Smooth muscle cell (in vitro differentiated cells): ENCODE results near the gene CCDC85A. TPM values are rescaled to one million over a fixed set of nuclear protein-coding genes. Genes with fewer than 3 reads are reported as not detected.

Source experiments
- DNase-seq: peaks from one replicate; lab custom pipeline; 2025; ENCODE audit not compliant: unreplicated experiment; lab: John Stamatoyannopoulos, UW
- H2AFZ ChIP-seq: fragments of 200-600 bp; sonication (generic); 2 replicates; pipeline ENCODE4 v1.6.0; 2016; ENCODE audit warnings: antibody characterized with exemption, low read depth, mild to moderate bottlenecking
- H3F3A ChIP-seq: fragments of 200-600 bp; sonication (generic); 2 replicates; pipeline ENCODE4 v1.6.0; 2017; ENCODE audit warnings: antibody characterized with exemption, low read depth
- H3K27ac ChIP-seq: fragments of 200-600 bp; sonication (generic); 2 replicates; pipeline ENCODE4 v1.5.1; 2016; ENCODE audit warnings: low read depth, mild to moderate bottlenecking
- H3K27me3 ChIP-seq: fragments of 200-600 bp; sonication (generic); 2 replicates; pipeline ENCODE4 v1.6.1; 2016; ENCODE audit warnings: low read depth, mild to moderate bottlenecking
- H3K36me3 ChIP-seq: fragments of 200-600 bp; sonication (generic); 2 replicates; pipeline ENCODE4 v1.5.1; 2016; ENCODE audit warnings: low read depth
- H3K4me1 ChIP-seq: fragments of 200-600 bp; sonication (generic); 2 replicates; pipeline ENCODE4 v1.5.1; 2016; ENCODE audit warnings: low read depth
- H3K4me2 ChIP-seq: fragments of 200-600 bp; sonication (generic); 2 replicates; pipeline ENCODE4 v1.6.0; 2016; ENCODE audit warnings: mild to moderate bottlenecking
- H3K4me3 ChIP-seq: fragments of 200-600 bp; sonication (generic); 2 replicates; pipeline ENCODE4 v1.5.1; 2016; ENCODE audit warnings: mild to moderate bottlenecking
- H3K79me2 ChIP-seq: fragments of 200-600 bp; sonication (generic); 2 replicates; pipeline ENCODE4 v1.6.0; 2016; ENCODE audit warnings: low read depth, mild to moderate bottlenecking
- H3K9ac ChIP-seq: fragments of 200-600 bp; sonication (generic); 2 replicates; pipeline ENCODE4 v1.6.0; 2016; ENCODE audit warnings: low read depth
- H3K9me3 ChIP-seq: fragments of 200-600 bp; sonication (generic); replicated peaks from 2 replicates; pipeline ENCODE4 v1.5.1; 2016; ENCODE audit warnings: low read depth
- H4K20me1 ChIP-seq: fragments of 200-600 bp; sonication (generic); 2 replicates; pipeline ENCODE4 v1.6.0; 2016; ENCODE audit warnings: low read depth
- CTCF ChIP-seq: fragments of 200-600 bp; sonication (generic); IDR thresholded peaks from 2 replicates; pipeline ENCODE4 v1.5.1; 2017; ENCODE audit warnings: borderline replicate concordance, mild to moderate bottlenecking, antibody characterized with exemption; ENCODE audit not compliant: insufficient read depth, poor library complexity, severe bottlenecking
- whole genome bisulfite sequencing: methylation state at CpG from one replicate; pipeline ENCODE4 v1.1.7; 2016; ENCODE audit warnings: low lambda C conversion rate; 5-methylcytosine and 5-hydroxymethylcytosine counted together
- polyA plus RNA-seq: library from polyadenylated mRNA; unstranded; fragments of >200 nt; fragmentation: Nextera tagmentation; extraction: Ambion mirVana; gene quantifications from 2 replicates; pipeline ENCODE4 v1.2.1, GENCODE V29; 2016
- total RNA-seq: library from RNA; depleted of rRNA; stranded (reverse); fragments of >200 nt; gene quantifications from 2 replicates; pipeline ENCODE4 v1.2.3, GENCODE V29; 2014

CCDC85A gene
- total and polyA plus RNA-seq, 2 experiments from 2014 or later: 0.67 to 2.1 TPM

DNA sequence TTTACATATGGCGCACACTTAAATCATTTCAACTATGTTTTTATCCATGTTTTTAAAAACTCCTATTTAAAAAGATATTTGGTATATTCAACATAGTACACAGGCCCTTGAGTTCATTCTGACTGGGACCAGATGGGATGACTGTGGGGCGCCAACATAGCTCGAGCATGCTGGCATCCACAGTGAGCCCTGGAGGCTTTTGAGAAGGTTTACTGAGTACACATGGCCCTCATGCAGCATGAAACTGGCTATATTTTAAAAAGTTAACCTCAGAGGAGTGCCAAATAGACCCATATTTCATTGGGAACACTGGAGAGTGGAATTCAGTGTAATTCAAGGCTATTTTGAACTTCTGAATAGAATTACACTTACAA, 83.6 kb downstream of the CCDC85A start:
- no peak for TF ChIP-seq CTCF
- Histone ChIP-seq H3K9ac (no peak overlapping the region), H3F3A (no peaks in the 10 kb centered on the region), H3K4me1 (no peaks in the 10 kb centered on the region), H3K4me3 (no peak overlapping the region), H3K79me2 (no peaks in the 10 kb centered on the region), H3K27ac (no peak overlapping the region), H3K27me3 (no peaks in the 10 kb centered on the region), H4K20me1 (no peaks in the 10 kb centered on the region), H3K36me3 (no peaks in the 10 kb centered on the region), H3K9me3 (no peaks in the 10 kb centered on the region), H3K4me2 (no peak overlapping the region), H2AFZ (no peak overlapping the region)
- DNase-seq: no peak
- WGBS: 92% methylated on average over 3 of the region's 3 CpGs

DNA sequence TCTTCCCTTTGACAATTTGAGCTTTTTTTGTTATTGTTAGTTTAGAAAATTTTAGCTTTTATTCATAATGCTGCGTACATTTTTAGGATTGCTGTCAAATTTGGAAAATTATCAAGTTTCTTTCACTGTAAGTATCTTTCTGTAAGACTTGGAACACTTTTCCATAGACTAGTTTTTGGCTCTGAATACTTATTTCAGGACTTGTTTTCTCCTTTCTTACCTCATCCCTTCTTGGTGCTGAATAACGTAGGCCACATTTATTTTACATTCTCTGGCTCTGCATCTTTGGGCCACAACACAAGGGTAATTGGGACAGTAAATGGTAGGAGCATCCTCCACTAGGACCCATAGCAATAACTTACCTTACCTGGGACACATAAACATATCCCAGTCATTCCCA, 85.1 kb downstream of the CCDC85A start:
- Histone ChIP-seq H4K20me1 (no peaks in the 10 kb centered on the region), H3K36me3 (no peaks in the 10 kb centered on the region), H3K4me2 (no peak overlapping the region), H3K27ac (no peak overlapping the region), H3K27me3 (no peaks in the 10 kb centered on the region), H3F3A (no peaks in the 10 kb centered on the region), H3K9me3 (no peaks in the 10 kb centered on the region), H2AFZ (no peak overlapping the region), H3K79me2 (no peaks in the 10 kb centered on the region), H3K4me3 (no peak overlapping the region), H3K4me1 (no peaks in the 10 kb centered on the region), H3K9ac (no peak overlapping the region)
- DNase-seq: no peak
- 97% methylated on average over 2 of the region's 2 CpGs for WGBS
- TF ChIP-seq CTCF: no peak

DNA sequence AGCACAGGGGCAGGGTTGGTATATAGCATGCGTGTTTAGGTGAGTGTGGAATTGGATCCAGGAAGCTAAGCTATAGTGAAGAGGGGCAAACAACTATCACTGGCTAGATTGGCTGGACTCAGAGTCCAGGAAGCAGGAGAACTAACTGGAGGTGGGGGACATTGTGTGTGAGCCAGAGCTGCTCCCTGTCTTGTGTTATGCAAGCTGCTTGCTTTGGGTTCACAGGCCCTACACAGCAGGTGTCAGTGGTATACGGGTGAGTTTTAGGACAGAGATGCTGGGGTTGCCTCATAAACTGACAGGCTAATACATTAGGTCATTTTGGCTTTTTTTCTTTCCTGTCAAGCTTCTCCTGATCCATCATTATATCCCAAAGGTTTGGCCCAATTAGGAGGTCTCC, 87.5 kb downstream of the CCDC85A start:
- H3K4me1 ChIP-seq: no peaks in the 10 kb centered on the region
- no peaks in the 10 kb centered on the region for H3F3A ChIP-seq
- WGBS: 73% methylated on average over 2 of the region's 2 CpGs
- no peak for TF ChIP-seq CTCF
- H3K4me3 ChIP-seq: no peak overlapping the region
- H4K20me1 ChIP-seq: no peaks in the 10 kb centered on the region
- no peak for DNase-seq
- no peaks in the 10 kb centered on the region for H3K36me3 ChIP-seq
- no peaks in the 10 kb centered on the region for H3K79me2 ChIP-seq
- H3K9me3 ChIP-seq: no peaks in the 10 kb centered on the region
- H3K27me3 ChIP-seq: no peaks in the 10 kb centered on the region
- H3K4me2 ChIP-seq: no peak overlapping the region
- no peak overlapping the region for H3K27ac ChIP-seq
- H3K9ac ChIP-seq: no peak overlapping the region
- H2AFZ ChIP-seq: no peak overlapping the region

DNA sequence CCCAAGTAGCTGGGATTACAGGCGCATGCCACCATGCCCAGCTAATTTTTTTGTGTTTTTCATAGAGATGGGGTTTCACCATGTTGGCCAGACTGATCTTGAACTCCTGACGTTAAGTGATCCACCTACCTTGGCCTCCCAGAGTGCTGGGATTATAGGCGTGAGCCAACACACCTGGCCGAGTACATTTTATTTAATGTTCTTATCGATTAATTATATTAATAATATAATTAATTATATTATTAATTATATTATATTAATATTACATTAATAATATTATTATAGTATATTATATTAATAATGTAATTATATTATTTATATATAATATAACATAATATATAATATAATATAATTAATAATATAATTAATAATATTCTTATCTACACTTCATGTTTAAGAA, 101.4 kb downstream of the CCDC85A start:
- no peaks in the 10 kb centered on the region for H3K9me3 ChIP-seq
- H3K4me3 ChIP-seq: no peak overlapping the region
- H3K36me3 ChIP-seq: no peaks in the 10 kb centered on the region
- H3K79me2 ChIP-seq: no peaks in the 10 kb centered on the region
- H2AFZ ChIP-seq: no peak overlapping the region
- no peak overlapping the region for H3K4me2 ChIP-seq
- WGBS: 89% methylated on average over 5 of the region's 5 CpGs
- no peaks in the 10 kb centered on the region for H3K27me3 ChIP-seq
- TF ChIP-seq CTCF: no peak
- no peak overlapping the region for H3K9ac ChIP-seq
- H3F3A ChIP-seq: no peaks in the 10 kb centered on the region
- no peaks in the 10 kb centered on the region for H3K4me1 ChIP-seq
- DNase-seq: no peak
- no peaks in the 10 kb centered on the region for H4K20me1 ChIP-seq
- H3K27ac ChIP-seq: no peak overlapping the region
